A673 (cell line): ENCODE data around the gene ARHGEF9. TPM values are rescaled to one million over a fixed set of nuclear protein-coding genes. Genes with fewer than 3 reads are reported as not detected.

ENCODE experiments used
- BruUV-seq: library from RNA; stranded (reverse); fragments of 400-500 nt; replicated peaks from 2 replicates; lab custom pipeline; 2021; lab: Mats Ljungman, UMichigan
- CTCF ChIA-PET: fragments of 300-600 bp; sonication (Branson Sonifier 250); formaldehyde crosslinking; loops from one replicate; lab custom pipeline; 2022; ENCODE audit warnings: antibody characterized with exemption; lab: Charles Lee
- POLR2A ChIA-PET: fragments of 300-600 bp; sonication (Branson Sonifier 250); formaldehyde crosslinking; loops from one replicate; lab custom pipeline; 2022; ENCODE audit warnings: antibody characterized with exemption; ENCODE audit not compliant: low non-redundant PET; lab: Charles Lee
- DNase-seq: peaks from one replicate; pipeline ENCODE4 v3.0.0-alpha.2; 2015; ENCODE audit warnings: low spot score
- H3K27ac ChIP-seq: fragments of 200-600 bp; sonication (generic); 2 replicates; pipeline ENCODE4 v1.5.1; 2016; ENCODE audit warnings: mixed run types, low read depth, mild to moderate bottlenecking, mixed read lengths, antibody characterized with exemption, low read length; ENCODE audit not compliant: poor library complexity, severe bottlenecking
- H3K27me3 ChIP-seq: fragments of 200-600 bp; sonication (generic); replicated peaks from 2 replicates; pipeline ENCODE4 v1.6.1; 2017; ENCODE audit warnings: mixed run types, low read depth, mild to moderate bottlenecking, mixed read lengths, antibody characterized with exemption, low read length; ENCODE audit not compliant: insufficient read depth, poor library complexity
- H3K36me3 ChIP-seq: fragments of 200-600 bp; sonication (generic); 2 replicates; pipeline ENCODE4 v1.6.1; 2016; ENCODE audit warnings: mixed run types, mild to moderate bottlenecking, mixed read lengths, antibody characterized with exemption, low read length; ENCODE audit not compliant: insufficient read depth, poor library complexity, severe bottlenecking
- H3K4me1 ChIP-seq: fragments of 200-600 bp; sonication (generic); 2 replicates; pipeline ENCODE4 v1.6.1; 2017; ENCODE audit warnings: mixed run types, mild to moderate bottlenecking, mixed read lengths, antibody characterized with exemption, low read length; ENCODE audit not compliant: insufficient read depth, poor library complexity, severe bottlenecking
- H3K4me3 ChIP-seq: fragments of 200-600 bp; sonication (generic); 2 replicates; pipeline ENCODE4 v1.5.1; 2016; ENCODE audit warnings: low read depth, mixed run types, mild to moderate bottlenecking, mixed read lengths, low read length; ENCODE audit not compliant: poor library complexity, severe bottlenecking
- H3K9me3 ChIP-seq: fragments of 200-600 bp; sonication (generic); 2 replicates; pipeline ENCODE4 v1.6.1; 2016; ENCODE audit warnings: mixed run types, low read depth, mild to moderate bottlenecking, mixed read lengths, antibody characterized with exemption, low read length; ENCODE audit not compliant: poor library complexity, severe bottlenecking
- EZH2 ChIP-seq: fragments of 200-600 bp; sonication (generic); IDR thresholded peaks from 2 replicates; pipeline ENCODE4 v1.6.1; 2017; ENCODE audit warnings: borderline replicate concordance, low read depth, mild to moderate bottlenecking, mixed read lengths, antibody characterized with exemption, low read length; ENCODE audit not compliant: poor library complexity, severe bottlenecking
- intact Hi-C: fragments of 100-400 bp; cut with micrococcal nuclease; formaldehyde crosslinking; loops from one replicate; pipeline ENCODE4 v1.10.0; 2022; ENCODE audit not compliant: unreplicated experiment
- total RNA-seq: library from RNA; stranded (reverse); gene quantifications from 2 replicates; pipeline ENCODE4 v1.2.3, GENCODE V29; 2021
- TF ChIP-seq, protein P1 (sequence below): fragments of 300-800, 200-600 bp; sonication (generic); conservative IDR thresholded peaks from 2 replicates; pipeline ENCODE4 v1.5.1; 2017; ENCODE audit warnings: low read depth, mild to moderate bottlenecking, antibody characterized with exemption, low read length, moderate library complexity, mixed read lengths

ARHGEF9 gene
- total RNA-seq, 1 experiment from 2014 or later: 10.3 TPM

- Histone ChIP-seq H3K4me3 (no peak overlapping the region), H3K27me3 (no peaks in the 10 kb centered on the region), H3K27ac (no peak overlapping the region), H3K36me3 (no peaks in the 10 kb centered on the region), H3K4me1 (no peaks in the 10 kb centered on the region), H3K9me3 (no peaks in the 10 kb centered on the region)
- ChIA-PET POLR2A (no interaction called here), CTCF (interaction anchor here (0.6 kb wide), 1 partner anchor 11 kb away, joined by 3 read pairs; no protein-coding TSS in a partner anchor)
- BruUV-seq: no TSS peak
- TF ChIP-seq, protein P1, sequence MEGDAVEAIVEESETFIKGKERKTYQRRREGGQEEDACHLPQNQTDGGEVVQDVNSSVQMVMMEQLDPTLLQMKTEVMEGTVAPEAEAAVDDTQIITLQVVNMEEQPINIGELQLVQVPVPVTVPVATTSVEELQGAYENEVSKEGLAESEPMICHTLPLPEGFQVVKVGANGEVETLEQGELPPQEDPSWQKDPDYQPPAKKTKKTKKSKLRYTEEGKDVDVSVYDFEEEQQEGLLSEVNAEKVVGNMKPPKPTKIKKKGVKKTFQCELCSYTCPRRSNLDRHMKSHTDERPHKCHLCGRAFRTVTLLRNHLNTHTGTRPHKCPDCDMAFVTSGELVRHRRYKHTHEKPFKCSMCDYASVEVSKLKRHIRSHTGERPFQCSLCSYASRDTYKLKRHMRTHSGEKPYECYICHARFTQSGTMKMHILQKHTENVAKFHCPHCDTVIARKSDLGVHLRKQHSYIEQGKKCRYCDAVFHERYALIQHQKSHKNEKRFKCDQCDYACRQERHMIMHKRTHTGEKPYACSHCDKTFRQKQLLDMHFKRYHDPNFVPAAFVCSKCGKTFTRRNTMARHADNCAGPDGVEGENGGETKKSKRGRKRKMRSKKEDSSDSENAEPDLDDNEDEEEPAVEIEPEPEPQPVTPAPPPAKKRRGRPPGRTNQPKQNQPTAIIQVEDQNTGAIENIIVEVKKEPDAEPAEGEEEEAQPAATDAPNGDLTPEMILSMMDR: no peak
- no peak for TF ChIP-seq EZH2
- no peak for DNase-seq
- intact Hi-C loops: no loop called here
Observed at GRCh38 chrX:63675716-63676115, 109.3 kb downstream of the ARHGEF9 start.

GRCh38 chrX:63673896-63674295 is 111.1 kb downstream of the ARHGEF9 start:
- H3K4me3 ChIP-seq: no peak overlapping the region
- CTCF ChIA-PET: no interaction called here
- intact Hi-C loops: no loop called here
- no peak for DNase-seq
- no peaks in the 10 kb centered on the region for H3K27me3 ChIP-seq
- H3K4me1 ChIP-seq: no peaks in the 10 kb centered on the region
- no peaks in the 10 kb centered on the region for H3K9me3 ChIP-seq
- BruUV-seq: no TSS peak
- POLR2A ChIA-PET: no interaction called here
- TF ChIP-seq EZH2: no peak
- no peak overlapping the region for H3K27ac ChIP-seq
- no peaks in the 10 kb centered on the region for H3K36me3 ChIP-seq

DNA sequence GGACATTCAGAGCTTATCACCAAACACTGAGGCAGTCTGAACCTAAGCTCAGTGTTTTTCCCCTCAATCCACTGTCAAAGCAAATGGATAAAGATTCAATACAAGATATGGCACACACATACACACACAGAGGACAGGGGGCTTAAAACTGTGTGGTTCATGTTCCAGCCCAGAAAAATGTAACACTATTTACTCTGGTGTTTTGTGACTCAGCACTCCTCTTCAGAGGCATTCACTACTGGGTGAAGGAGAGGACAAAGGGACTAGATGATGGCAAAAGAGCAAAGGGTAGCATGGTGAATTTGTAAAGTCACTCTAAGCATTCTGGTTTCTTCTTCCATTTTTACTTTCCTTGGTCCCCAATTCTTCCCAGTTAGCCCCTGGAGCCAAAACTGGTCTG is 120.3 kb downstream of the ARHGEF9 start:
- CTCF ChIA-PET: no interaction called here
- POLR2A ChIA-PET: no interaction called here
- H3K9me3 ChIP-seq: no peaks in the 10 kb centered on the region
- no peak overlapping the region for H3K27ac ChIP-seq
- no peak overlapping the region for H3K4me3 ChIP-seq
- H3K27me3 ChIP-seq: no peaks in the 10 kb centered on the region
- intact Hi-C loops: no loop called here
- TF ChIP-seq, protein P1: no peak
- no TSS peak for BruUV-seq
- no peaks in the 10 kb centered on the region for H3K36me3 ChIP-seq
- no peak for DNase-seq
- H3K4me1 ChIP-seq: no peaks in the 10 kb centered on the region

DNA sequence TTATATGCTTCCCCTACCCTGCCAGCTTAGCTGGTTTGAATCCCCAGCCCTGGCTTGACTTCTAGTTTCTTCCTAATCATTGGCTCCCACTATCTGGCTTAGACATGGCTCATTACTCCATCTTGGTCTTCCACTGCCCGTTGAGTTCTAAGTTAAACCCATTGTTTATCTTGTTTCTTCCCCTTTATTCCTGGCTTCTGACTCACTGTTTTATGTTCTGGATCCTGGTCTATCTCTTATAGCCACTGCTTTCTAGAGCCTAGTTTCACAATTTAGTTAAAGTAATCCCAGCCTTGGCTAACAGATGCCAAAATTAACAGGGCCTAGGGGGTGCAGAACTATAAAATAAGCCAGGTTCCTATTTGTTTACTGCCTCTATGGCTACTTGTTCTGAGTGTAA is 120.9 kb downstream of the ARHGEF9 start:
- intact Hi-C loops: no loop called here
- ChIA-PET POLR2A (no interaction called here), CTCF (no interaction called here)
- no peak for DNase-seq
- H3K9me3 ChIP-seq: no peaks in the 10 kb centered on the region
- H3K4me1 ChIP-seq: no peaks in the 10 kb centered on the region
- H3K27me3 ChIP-seq: no peaks in the 10 kb centered on the region
- no peak for TF ChIP-seq EZH2
- TF ChIP-seq, protein P1: no peak
- no peak overlapping the region for H3K27ac ChIP-seq
- H3K4me3 ChIP-seq: no peak overlapping the region
- BruUV-seq: no TSS peak
- H3K36me3 ChIP-seq: no peaks in the 10 kb centered on the region
